ENCODE data around the gene ATXN3.

The ATXN3 gene

DNA sequence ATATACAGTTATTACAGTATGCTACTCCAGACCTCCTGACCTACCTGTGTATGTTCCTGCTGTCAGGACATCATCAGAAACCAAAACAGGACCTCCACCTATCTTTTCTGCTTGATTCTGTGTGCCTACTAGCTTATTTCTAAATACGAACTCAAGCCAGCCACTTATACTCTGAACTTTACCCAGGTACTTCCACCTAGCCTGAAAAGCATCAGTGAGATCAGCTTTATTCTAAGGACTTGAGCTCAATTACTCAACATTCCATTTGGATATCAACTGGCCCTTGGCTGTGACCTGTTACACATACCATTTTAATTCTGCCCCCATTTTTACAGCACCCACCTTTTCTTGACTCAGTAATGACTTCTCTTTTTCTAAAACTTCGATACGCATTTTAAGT, 95.7 kb downstream of the ATXN3 start:
- no peak for DNase-seq (ENCODE audit: extremely low read depth in 1 of 2, low read depth in 1 of 2)

DNA sequence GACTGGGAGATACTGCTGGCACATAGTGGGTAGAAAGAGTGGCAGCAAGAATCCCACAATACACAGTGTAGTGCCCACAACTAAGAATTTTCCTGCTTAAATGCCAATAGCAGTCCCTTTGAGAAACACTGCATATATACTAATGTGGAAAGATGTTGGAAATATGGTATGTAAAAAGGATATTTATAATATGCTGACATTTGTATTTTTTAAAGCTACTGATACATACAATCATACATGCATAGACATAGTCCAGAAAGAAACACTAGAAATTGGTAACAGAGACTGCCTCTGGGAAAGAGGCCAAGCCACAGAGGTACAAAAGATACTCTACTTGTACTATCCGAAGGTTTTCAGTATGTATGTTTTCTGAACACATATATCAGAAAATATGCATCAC, 96.8 kb downstream of the ATXN3 start:
- DNase-seq (ENCODE audit: extremely low read depth in 1 of 2, low read depth in 1 of 2): no peak
